H9 (cell line): ENCODE data around the gene ACSF3. TPM values are rescaled to one million over a fixed set of nuclear protein-coding genes. Genes with fewer than 3 reads are reported as not detected.

Source experiments
- DNase-seq: peaks from one replicate; pipeline ENCODE4 v3.0.0-alpha.2; 2017
- H2AFZ ChIP-seq: one replicate; pipeline ENCODE4 v1.6.1; 2013; ENCODE audit warnings: mild to moderate bottlenecking, low read length, control low read depth, moderate library complexity
- H2AK5ac ChIP-seq: 2 replicates; pipeline ENCODE4 v1.6.1; 2013; ENCODE audit warnings: low read length, control low read depth, mixed read lengths; ENCODE audit not compliant: insufficient read length
- H2BK120ac ChIP-seq: one replicate; pipeline ENCODE4 v1.6.1; 2013; ENCODE audit warnings: low read depth, mild to moderate bottlenecking, low read length, control low read depth, inconsistent platforms; ENCODE audit not compliant: poor library complexity, severe bottlenecking
- H2BK12ac ChIP-seq: 2 replicates; pipeline ENCODE4 v1.6.1; 2013; ENCODE audit warnings: low read length, control low read depth, mixed read lengths, low read depth; ENCODE audit not compliant: insufficient read length
- H2BK15ac ChIP-seq: 2 replicates; pipeline ENCODE4 v1.6.1; 2013; ENCODE audit warnings: low read depth, low read length, control low read depth
- H2BK20ac ChIP-seq: one replicate; pipeline ENCODE4 v1.6.1; 2013; ENCODE audit warnings: low read depth, mild to moderate bottlenecking, low read length, control low read depth, inconsistent platforms; ENCODE audit not compliant: poor library complexity, severe bottlenecking
- H2BK5ac ChIP-seq: 2 replicates; pipeline ENCODE4 v1.6.1; 2013; ENCODE audit warnings: low read length, control low read depth, mixed read lengths; ENCODE audit not compliant: insufficient read length
- H3K14ac ChIP-seq: 2 replicates; pipeline ENCODE4 v1.6.1; 2013; ENCODE audit warnings: low read length, control low read depth; ENCODE audit not compliant: insufficient read depth
- H3K18ac ChIP-seq: 2 replicates; pipeline ENCODE4 v1.6.1; 2013; ENCODE audit warnings: low read depth, mild to moderate bottlenecking, mixed read lengths, low read length, control low read depth; ENCODE audit not compliant: insufficient read length
- H3K23ac ChIP-seq: 2 replicates; pipeline ENCODE4 v1.6.1; 2013; ENCODE audit warnings: low read length, control low read depth, mixed read lengths, low read depth; ENCODE audit not compliant: insufficient read length
- H3K23me2 ChIP-seq: 2 replicates; pipeline ENCODE4 v1.6.1; 2013; ENCODE audit warnings: low read depth, mild to moderate bottlenecking, mixed read lengths, low read length, control low read depth; ENCODE audit not compliant: insufficient read length, poor library complexity, severe bottlenecking
- H3K27ac ChIP-seq: 2 replicates; pipeline ENCODE4 v1.5.1; 2013; ENCODE audit warnings: low read length, control low read depth, mixed read lengths, low read depth; ENCODE audit not compliant: insufficient read length
- H3K27me3 ChIP-seq: 2 replicates; pipeline ENCODE4 v1.6.1; 2013; ENCODE audit warnings: low read length, control low read depth, inconsistent platforms; ENCODE audit not compliant: insufficient read depth
- H3K4ac ChIP-seq: 2 replicates; pipeline ENCODE4 v1.6.1; 2013; ENCODE audit warnings: low read depth, mild to moderate bottlenecking, control low read depth, inconsistent platforms, low read length, moderate library complexity
- H3K4me1 ChIP-seq: 2 replicates; pipeline ENCODE4 v1.6.1; 2013; ENCODE audit warnings: low read length, control low read depth, inconsistent platforms; ENCODE audit not compliant: insufficient read depth
- H3K4me2 ChIP-seq: 2 replicates; pipeline ENCODE4 v1.6.1; 2013; ENCODE audit warnings: low read length, control low read depth, mixed read lengths; ENCODE audit not compliant: insufficient read length, insufficient read depth
- H3K56ac ChIP-seq: 2 replicates; pipeline ENCODE4 v1.6.1; 2013; ENCODE audit warnings: low read depth, mild to moderate bottlenecking, mixed read lengths, low read length, control low read depth; ENCODE audit not compliant: insufficient read length
- H3K79me1 ChIP-seq: 2 replicates; pipeline ENCODE4 v1.6.1; 2013; ENCODE audit warnings: low read depth, mild to moderate bottlenecking, moderate library complexity, low read length, control low read depth, inconsistent platforms; ENCODE audit not compliant: insufficient read depth, poor library complexity, severe bottlenecking
- H3K79me2 ChIP-seq: 2 replicates; pipeline ENCODE4 v1.6.1; 2013; ENCODE audit warnings: low read length, control low read depth, inconsistent platforms; ENCODE audit not compliant: insufficient read depth
- H3K9ac ChIP-seq: 2 replicates; pipeline ENCODE4 v1.6.1; 2013; ENCODE audit warnings: low read length, control low read depth, mixed read lengths; ENCODE audit not compliant: insufficient read length; ENCODE audit errors: extremely low read depth
- H3K9me3 ChIP-seq: one replicate; pipeline ENCODE4 v1.6.1; 2013; ENCODE audit warnings: low read depth, low read length, inconsistent platforms; ENCODE audit not compliant: control insufficient read depth
- H3T11ph ChIP-seq: one replicate; pipeline ENCODE4 v1.6.1; 2013; ENCODE audit warnings: mild to moderate bottlenecking, low read length, control low read depth, inconsistent platforms
- H4K20me1 ChIP-seq: one replicate; pipeline ENCODE4 v1.6.1; 2013; ENCODE audit not compliant: control insufficient read depth, insufficient read length, insufficient read depth
- H4K5ac ChIP-seq: 2 replicates; pipeline ENCODE4 v1.6.1; 2013; ENCODE audit warnings: low read depth, mild to moderate bottlenecking, mixed read lengths, low read length, control low read depth; ENCODE audit not compliant: insufficient read length
- H4K8ac ChIP-seq: replicated peaks from 2 replicates; pipeline ENCODE4 v1.6.1; 2013; ENCODE audit warnings: low read length, control low read depth, mixed read lengths, low read depth; ENCODE audit not compliant: insufficient read length
- H4K91ac ChIP-seq: 2 replicates; pipeline ENCODE4 v1.6.1; 2013; ENCODE audit warnings: low read depth, mild to moderate bottlenecking, moderate library complexity, mixed read lengths, low read length, control low read depth; ENCODE audit not compliant: insufficient read length
- H3K27ac Mint-ChIP-seq, 3 experiments: 2 replicates in 2 of 3; 3 replicates in 1 of 3; pipeline ENCODE4 v1.8.0; 2020 to 2021; ENCODE audit warnings: mixed read lengths in 3 of 3, mild to moderate bottlenecking in 1 of 3, moderate library complexity in 1 of 3
- H3K27me3 Mint-ChIP-seq: 2 replicates; pipeline ENCODE4 v1.8.0; 2021; ENCODE audit warnings: low read depth, mild to moderate bottlenecking, moderate library complexity, mixed read lengths
- H3K36me3 Mint-ChIP-seq, 3 experiments: 2 replicates in 2 of 3; 3 replicates in 1 of 3; pipeline ENCODE4 v1.8.0; 2020 to 2021; ENCODE audit warnings: low read depth in 3 of 3, mixed read lengths in 3 of 3; ENCODE audit not compliant: insufficient read depth in 1 of 3
- H3K4me1 Mint-ChIP-seq, 2 experiments: 2 replicates each; pipeline ENCODE4 v1.8.0; 2020; ENCODE audit warnings: mixed read lengths in 2 of 2
- H3K4me3 Mint-ChIP-seq, 2 experiments: 2 replicates in 1 of 2; 3 replicates in 1 of 2; pipeline ENCODE4 v1.8.0; 2020 to 2021; ENCODE audit warnings: mild to moderate bottlenecking in 2 of 2, mixed read lengths in 2 of 2, moderate library complexity in 1 of 2
- H3K9me3 Mint-ChIP-seq, 2 experiments: 2 replicates in 1 of 2; 3 replicates in 1 of 2; pipeline ENCODE4 v1.8.0; 2020; ENCODE audit warnings: mild to moderate bottlenecking in 2 of 2, mixed read lengths in 2 of 2, moderate library complexity in 1 of 2
- CTCF ChIP-seq: fragments of 200-600 bp; sonication (generic); conservative IDR thresholded peaks from 3 replicates; pipeline ENCODE4 v1.8.0; 2021; ENCODE audit warnings: antibody characterized with exemption, mild to moderate bottlenecking
- WGBS: extraction: QIAGEN DNeasy Blood & Tissue Kit; methylation state at CpG from one replicate; pipeline ENCODE4 v1.1.7; 2013; ENCODE audit warnings: missing lambda C conversion rate, low lambda C conversion rate, mixed read lengths; ENCODE audit not compliant: insufficient read length; ENCODE audit errors: extremely low coverage; 5-methylcytosine and 5-hydroxymethylcytosine counted together
- total RNA-seq: library from RNA; stranded (reverse); gene quantifications from 2 replicates; pipeline ENCODE4 v1.2.1, GENCODE V29; 2021

Gene ACSF3
- total RNA-seq, 1 experiment from 2014 or later, result 31.3 TPM

DNA sequence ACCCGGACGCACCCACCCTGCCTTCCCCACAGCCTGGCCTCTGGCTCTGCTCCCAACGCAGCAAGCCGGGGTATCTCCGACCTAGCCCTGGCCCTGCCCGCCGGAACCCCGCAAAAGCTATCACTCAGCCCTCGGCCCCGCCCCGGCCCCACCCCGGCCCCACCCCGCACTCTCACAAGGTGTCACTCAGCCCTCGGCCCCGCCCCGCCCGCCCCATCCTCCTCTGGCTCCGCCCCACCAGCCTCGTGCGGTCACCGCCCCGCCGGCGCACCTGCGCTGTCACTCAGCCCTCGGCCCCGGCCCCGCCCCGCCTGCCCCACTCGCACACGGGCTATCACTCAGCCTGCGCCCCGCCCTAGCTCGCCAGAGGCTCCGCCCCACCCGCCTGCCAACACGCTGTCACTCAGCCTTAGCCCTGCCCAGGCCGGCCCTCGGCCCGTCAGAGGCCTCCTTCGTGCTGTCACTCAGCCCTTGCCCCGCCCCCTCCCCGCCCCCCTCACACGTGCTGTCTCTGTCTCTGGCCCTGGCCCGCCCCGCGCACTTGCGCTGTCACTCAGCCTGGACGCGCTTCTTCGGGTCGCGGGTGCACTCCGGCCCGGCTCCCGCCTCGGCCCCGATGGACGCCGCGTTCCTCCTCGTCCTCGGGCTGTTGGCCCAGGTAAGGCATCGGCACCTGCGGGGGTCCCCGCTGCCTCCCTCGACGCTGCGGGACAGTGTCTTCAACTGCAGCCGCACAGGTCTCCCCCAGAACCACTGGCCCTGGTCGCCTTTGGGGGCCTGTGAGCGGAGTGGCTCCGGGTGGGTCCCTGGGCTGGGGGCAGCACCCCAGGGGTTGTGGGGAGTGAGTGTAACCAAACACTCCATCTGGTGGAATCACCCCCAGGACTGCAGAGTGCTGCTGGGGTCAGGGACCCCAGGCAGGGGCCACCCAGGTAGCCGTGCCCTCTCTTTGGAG lies 77.8 kb downstream of the ACSF3 start, which contains the start of gene CDH15:
TSS of gene CDH15 (plus strand) at position 533 of the 955 bp plus-strand sequence. CDS start at position 617, 84 bp downstream.
- no peak within 1 kb of the TSS for H3K56ac ChIP-seq
- H3K23me2 ChIP-seq, result peaks cover 6% of the 10 kb centered on the region
- no peak within 1 kb of the TSS for H3K4ac ChIP-seq
- H4K8ac ChIP-seq, result no peak within 1 kb of the TSS
- no peak within 1 kb of the TSS for H2BK5ac ChIP-seq
- H3K27me3 ChIP-seq, result no peaks in the 10 kb centered on the region
- WGBS, result no CpG with 5 or more reads among the region's 74 CpGs
- H3K4me1 ChIP-seq, result no peaks in the 10 kb centered on the region
- no peaks in the 10 kb centered on the region for H3K9me3 ChIP-seq
- H3K27ac Mint-ChIP-seq, result peak within 1 kb of the TSS in 1 of 3 experiments; percentile 31; a peak in 1 of 7 replicates
- peaks cover 21% of the 10 kb centered on the region for H3K27me3 Mint-ChIP-seq
- H3K27ac ChIP-seq, result no peak within 1 kb of the TSS
- no peak within 1 kb of the TSS for H4K5ac ChIP-seq
- peaks cover 12 to 28% of the 10 kb centered on the region in 2 experiments for H3K4me1 Mint-ChIP-seq
- H3K14ac ChIP-seq, result no peak within 1 kb of the TSS; the same call in 1 of the 2 replicates
- H3K4me3 Mint-ChIP-seq, result peak within 1 kb of the TSS; percentile 56 to 80
- H3K4me2 ChIP-seq, result peak within 1 kb of the TSS; percentile 45
- no peaks in the 10 kb centered on the region for H3K36me3 Mint-ChIP-seq
- H3T11ph ChIP-seq, result no peak within 1 kb of the TSS
- no peaks in the 10 kb centered on the region for H4K20me1 ChIP-seq
- H3K9ac ChIP-seq, result no peak within 1 kb of the TSS
- H2BK15ac ChIP-seq, result no peak within 1 kb of the TSS
- no peak within 1 kb of the TSS for H2BK20ac ChIP-seq
- H2BK120ac ChIP-seq, result no peak within 1 kb of the TSS
- H2BK12ac ChIP-seq, result no peak within 1 kb of the TSS
- no peak for TF ChIP-seq CTCF
- H3K23ac ChIP-seq, result no peak within 1 kb of the TSS
- no peak within 1 kb of the TSS for H3K18ac ChIP-seq
- peak; percentile 99 for DNase-seq
- H3K79me1 ChIP-seq, result no peaks in the 10 kb centered on the region
- no peaks in the 10 kb centered on the region for H3K79me2 ChIP-seq
- H2AFZ ChIP-seq, result no peak within 1 kb of the TSS
- no peak within 1 kb of the TSS for H2AK5ac ChIP-seq
- no peaks in the 10 kb centered on the region for H3K9me3 Mint-ChIP-seq
- no peak within 1 kb of the TSS for H4K91ac ChIP-seq
